Skeletal muscle satellite cell (primary cell): ENCODE data around the gene RPS6KA4.

Experiments
- H3K27me3 ChIP-seq: 2 replicates; pipeline ENCODE4 v1.7.0; 2013; ENCODE audit warnings: low read length; ENCODE audit not compliant: control insufficient read depth, insufficient read depth
- H3K36me3 ChIP-seq: 2 replicates; pipeline ENCODE4 v1.7.0; 2013; ENCODE audit warnings: mild to moderate bottlenecking, control low read depth, low read length; ENCODE audit not compliant: insufficient read depth
- H3K4me1 ChIP-seq: 2 replicates; pipeline ENCODE4 v1.7.0; 2013; ENCODE audit warnings: low read length; ENCODE audit not compliant: control insufficient read depth, insufficient read depth
- H3K4me2 ChIP-seq: 2 replicates; pipeline ENCODE4 v1.7.0; 2013; ENCODE audit warnings: mild to moderate bottlenecking, low read length
- H3K4me3 ChIP-seq: 2 replicates; pipeline ENCODE4 v1.7.0; 2013; ENCODE audit warnings: low read length
- H3K9ac ChIP-seq: 2 replicates; pipeline ENCODE4 v1.7.0; 2013; ENCODE audit warnings: mild to moderate bottlenecking, low read depth, low read length, moderate library complexity
- H3K9me3 ChIP-seq: replicated peaks from 2 replicates; pipeline ENCODE4 v1.7.0; 2013; ENCODE audit warnings: mild to moderate bottlenecking, control low read depth, low read length

RPS6KA4 gene

DNA sequence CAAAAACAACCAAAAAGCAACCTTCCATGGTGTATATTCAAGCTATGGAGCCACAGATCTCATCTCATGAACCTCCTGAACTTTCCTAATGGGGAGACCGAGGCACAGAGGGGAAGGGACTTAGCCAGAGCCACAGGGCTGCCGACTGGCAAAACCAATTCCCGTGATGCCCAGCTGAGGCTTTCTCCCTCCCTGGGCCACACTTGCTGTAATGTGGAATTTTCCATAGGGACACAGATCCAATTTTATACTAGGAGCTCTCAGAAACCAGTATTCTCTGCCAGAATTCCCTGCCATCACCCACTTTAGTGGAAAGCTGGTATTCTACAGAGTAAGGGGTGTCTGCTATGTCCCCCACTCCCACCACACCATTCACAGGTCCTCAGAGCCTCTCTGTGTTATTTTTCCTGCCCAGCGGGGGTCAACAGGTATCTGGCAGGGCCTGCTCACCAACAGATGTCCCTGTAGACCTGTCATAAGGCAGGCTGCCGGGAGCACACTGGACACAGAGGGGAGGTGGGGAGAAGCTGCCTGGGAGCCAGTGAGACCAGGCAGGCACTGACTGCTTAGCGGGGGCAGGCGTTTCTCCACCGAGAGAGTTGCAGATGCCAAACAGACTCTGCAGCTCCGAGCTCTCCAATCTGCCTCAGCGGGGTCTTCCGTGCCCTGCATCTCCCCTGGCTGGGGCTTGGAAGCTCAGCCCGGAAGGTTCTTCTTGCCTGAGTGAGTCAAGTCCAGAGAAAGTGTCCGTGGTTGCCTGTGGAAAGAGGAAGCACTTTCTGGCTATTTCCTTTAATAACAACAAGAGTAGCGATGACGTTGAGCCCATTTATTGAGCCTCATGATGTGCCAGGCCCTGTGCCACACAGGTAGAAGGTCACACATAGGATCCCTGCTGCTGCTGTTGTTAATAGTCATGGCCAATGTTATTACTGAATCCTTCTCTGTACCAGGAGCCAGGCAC lies 26.3 kb downstream of the RPS6KA4 start:
- no peak overlapping the region for H3K4me2 ChIP-seq
- H3K4me3 ChIP-seq = no peak overlapping the region
- H3K27me3 ChIP-seq = peaks cover 66% of the 10 kb centered on the region
- no peaks in the 10 kb centered on the region for H3K9me3 ChIP-seq
- no peaks in the 10 kb centered on the region for H3K36me3 ChIP-seq
- no peak overlapping the region for H3K9ac ChIP-seq
- no peaks in the 10 kb centered on the region for H3K4me1 ChIP-seq

DNA sequence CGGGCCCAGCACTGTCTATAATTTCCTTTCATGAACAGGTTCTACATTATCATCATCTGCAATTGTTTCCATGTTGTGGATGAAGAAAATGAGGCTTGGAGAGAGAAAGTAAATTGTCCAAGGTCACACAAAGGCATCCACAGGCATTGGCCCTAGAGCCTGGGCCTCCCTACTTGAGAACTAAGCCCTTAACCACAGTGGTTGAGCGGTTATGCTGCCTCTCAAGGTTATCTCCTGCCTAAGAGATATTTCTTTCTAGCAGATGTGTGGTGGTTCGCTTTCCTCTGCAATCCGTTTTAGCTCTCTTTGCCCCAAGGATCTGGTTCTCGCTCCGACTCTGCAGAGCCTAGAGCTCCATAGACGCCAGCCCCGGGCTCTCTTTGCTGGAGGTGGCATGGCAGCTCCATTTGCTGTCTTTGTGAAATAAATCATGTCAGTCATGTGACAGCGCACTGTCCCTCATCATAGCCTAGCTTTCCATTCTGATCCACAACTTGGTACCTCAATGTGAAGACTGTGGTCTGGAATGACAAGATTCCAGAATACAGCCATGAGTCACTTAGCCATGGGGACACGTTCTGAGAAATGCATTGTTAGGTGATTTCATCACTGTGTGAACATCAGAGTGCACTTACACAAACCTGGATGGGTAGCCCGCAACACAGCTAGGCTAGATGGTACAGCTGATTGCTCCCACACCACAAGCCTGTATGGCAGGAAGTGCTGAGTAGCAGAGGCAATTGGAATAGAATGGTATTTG lies 27.2 kb downstream of the RPS6KA4 start:
- Histone ChIP-seq H3K4me2 (no peak overlapping the region), H3K36me3 (no peaks in the 10 kb centered on the region), H3K4me3 (no peak overlapping the region), H3K9ac (no peak overlapping the region), H3K4me1 (no peaks in the 10 kb centered on the region), H3K9me3 (no peaks in the 10 kb centered on the region), H3K27me3 (peaks cover 72% of the 10 kb centered on the region)

DNA sequence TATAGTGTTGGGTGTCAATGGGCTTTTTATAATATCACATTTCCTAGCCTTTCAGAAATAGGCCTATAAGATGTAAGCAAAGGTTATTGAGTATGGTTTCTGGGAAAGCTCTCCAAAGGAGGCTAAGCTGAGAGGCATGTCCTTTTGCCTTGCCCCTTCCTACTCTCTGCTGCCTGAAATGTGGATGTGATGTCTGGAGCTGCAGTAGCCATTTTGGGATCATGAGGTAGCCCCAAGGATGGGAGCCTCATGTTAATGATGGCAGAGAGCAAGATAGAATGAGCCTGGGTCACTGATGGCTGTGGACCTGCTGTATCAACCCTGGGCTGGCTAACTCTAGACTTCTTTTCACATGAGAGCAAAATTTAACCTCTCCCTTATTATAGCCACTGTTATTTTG lies 29.0 kb downstream of the RPS6KA4 start:
- Histone ChIP-seq H3K27me3 (peaks cover 72% of the 10 kb centered on the region), H3K4me1 (no peaks in the 10 kb centered on the region), H3K9ac (no peak overlapping the region), H3K9me3 (no peaks in the 10 kb centered on the region), H3K36me3 (no peaks in the 10 kb centered on the region), H3K4me3 (no peak overlapping the region), H3K4me2 (no peak overlapping the region)

DNA sequence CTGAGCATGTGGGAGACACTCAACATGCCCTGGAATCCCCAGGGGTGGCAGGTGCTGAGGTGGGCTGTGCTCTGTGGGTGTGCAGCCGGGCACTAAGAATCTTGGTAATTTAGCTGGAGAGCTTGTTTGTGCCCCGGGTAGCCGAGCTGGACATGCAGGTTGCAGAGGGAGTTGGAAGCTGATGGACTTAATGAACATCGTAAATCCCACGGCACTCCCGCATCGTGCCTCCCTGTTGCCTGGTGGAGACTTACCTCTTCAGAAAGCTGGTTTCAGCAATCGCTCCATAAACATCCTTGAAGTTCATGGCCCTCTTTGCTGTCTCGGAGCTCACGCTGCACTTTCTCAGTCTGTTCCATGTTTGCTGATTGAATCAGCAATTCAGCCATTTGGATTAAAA lies 29.9 kb downstream of the RPS6KA4 start:
- H3K27me3 ChIP-seq = peaks cover 69% of the 10 kb centered on the region
- no peak overlapping the region for H3K9ac ChIP-seq
- no peak overlapping the region for H3K4me2 ChIP-seq
- no peaks in the 10 kb centered on the region for H3K9me3 ChIP-seq
- no peaks in the 10 kb centered on the region for H3K4me1 ChIP-seq
- no peak overlapping the region for H3K4me3 ChIP-seq
- no peaks in the 10 kb centered on the region for H3K36me3 ChIP-seq

DNA sequence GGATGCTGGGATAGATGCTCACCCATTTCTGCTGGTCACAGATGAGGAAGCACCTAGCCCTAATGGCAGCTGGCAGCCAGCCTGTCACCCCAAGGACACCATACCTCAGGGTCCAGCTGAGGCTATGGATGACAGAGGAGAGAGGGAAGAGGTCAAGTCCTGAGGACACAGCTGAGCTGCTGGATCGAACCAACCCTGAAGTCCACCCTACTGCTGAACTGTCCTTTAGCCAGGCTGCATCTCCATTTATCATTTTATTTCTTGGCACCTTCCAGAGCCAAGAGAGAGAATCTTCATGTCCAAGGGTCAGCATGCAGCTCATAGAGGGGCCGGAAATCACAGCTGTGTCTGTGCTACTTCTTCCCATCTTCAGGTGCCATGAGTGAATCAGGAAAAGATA lies 30.9 kb downstream of the RPS6KA4 start:
- Histone ChIP-seq H3K4me3 (no peak overlapping the region), H3K27me3 (peaks cover 64% of the 10 kb centered on the region), H3K36me3 (no peaks in the 10 kb centered on the region), H3K9ac (no peak overlapping the region), H3K9me3 (no peaks in the 10 kb centered on the region), H3K4me2 (no peak overlapping the region), H3K4me1 (no peaks in the 10 kb centered on the region)

DNA sequence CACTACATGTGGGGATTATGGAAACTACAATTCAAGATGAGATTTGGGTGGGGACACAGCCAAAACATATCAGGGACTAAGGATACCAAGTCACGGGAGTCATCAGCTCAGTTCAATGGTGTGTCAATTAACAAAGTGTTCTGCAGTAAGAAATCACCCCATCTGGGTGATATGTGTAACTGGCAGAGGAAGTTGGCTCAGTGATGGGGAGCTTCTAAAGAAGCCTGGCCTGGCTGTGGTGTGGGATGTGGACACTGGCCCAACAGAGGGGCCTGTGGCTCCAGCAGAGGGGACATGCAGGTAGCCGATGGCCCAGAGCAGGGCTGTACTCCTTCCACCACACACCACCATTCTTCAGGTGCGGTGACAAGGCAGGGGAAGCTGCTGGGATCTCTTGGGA lies 31.6 kb downstream of the RPS6KA4 start:
- Histone ChIP-seq H3K4me3 (no peak overlapping the region), H3K4me2 (no peak overlapping the region), H3K9me3 (no peaks in the 10 kb centered on the region), H3K27me3 (peaks cover 57% of the 10 kb centered on the region), H3K9ac (no peak overlapping the region), H3K36me3 (no peaks in the 10 kb centered on the region), H3K4me1 (no peaks in the 10 kb centered on the region)

DNA sequence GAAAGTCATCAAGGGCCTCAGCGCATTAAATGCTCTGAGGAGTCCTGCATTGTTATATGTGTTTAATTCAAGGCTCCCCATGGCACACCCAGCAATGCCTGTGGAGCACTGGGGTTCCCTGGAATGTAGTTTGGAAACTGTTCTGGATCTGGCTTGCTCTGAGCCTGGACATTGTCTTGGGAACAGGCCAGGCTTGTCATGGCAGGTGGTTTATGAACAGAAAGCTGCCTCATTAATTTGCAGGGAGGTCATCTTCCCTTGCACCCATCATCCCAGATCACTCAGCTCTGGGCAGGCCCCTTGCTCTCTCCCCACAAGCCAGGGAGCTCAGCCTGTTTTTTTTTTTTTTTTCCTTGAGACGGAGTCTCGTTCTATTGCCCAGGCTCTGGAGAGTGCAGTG lies 32.9 kb downstream of the RPS6KA4 start:
- no peaks in the 10 kb centered on the region for H3K9me3 ChIP-seq
- no peaks in the 10 kb centered on the region for H3K4me1 ChIP-seq
- H3K36me3 ChIP-seq = no peaks in the 10 kb centered on the region
- H3K9ac ChIP-seq = no peak overlapping the region
- no peak overlapping the region for H3K4me3 ChIP-seq
- H3K27me3 ChIP-seq = peaks cover 59% of the 10 kb centered on the region
- no peak overlapping the region for H3K4me2 ChIP-seq

DNA sequence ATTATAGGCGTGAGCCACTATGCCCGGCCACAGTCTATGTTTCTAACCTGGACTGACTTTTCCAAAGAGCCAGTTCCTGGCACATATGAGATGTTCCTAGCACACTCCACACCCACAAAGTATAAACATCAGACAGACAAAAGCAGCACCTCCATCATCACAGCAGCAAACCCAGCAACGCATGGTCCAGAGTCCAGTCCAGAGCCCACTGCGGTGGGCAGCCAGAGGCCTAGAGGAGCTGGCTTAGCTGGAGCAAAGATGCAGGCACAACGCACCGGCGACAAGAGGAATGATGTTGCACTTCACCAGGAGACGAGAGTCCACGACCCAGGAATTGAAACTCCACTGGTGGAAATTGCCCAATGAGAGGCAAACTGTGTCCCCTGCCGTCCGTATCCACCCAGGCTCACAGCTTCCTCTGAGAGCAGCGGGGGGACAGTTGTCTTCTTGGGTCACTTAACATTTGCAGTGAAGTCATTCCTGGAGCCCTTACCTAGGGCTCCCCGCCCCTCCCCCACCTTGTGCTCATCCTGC lies 36.6 kb downstream of the RPS6KA4 start:
- Histone ChIP-seq H3K27me3 (peaks cover 42% of the 10 kb centered on the region), H3K9me3 (no peaks in the 10 kb centered on the region), H3K4me3 (no peak overlapping the region), H3K4me2 (no peak overlapping the region), H3K9ac (no peak overlapping the region), H3K36me3 (no peaks in the 10 kb centered on the region), H3K4me1 (peaks cover 6% of the 10 kb centered on the region)

DNA sequence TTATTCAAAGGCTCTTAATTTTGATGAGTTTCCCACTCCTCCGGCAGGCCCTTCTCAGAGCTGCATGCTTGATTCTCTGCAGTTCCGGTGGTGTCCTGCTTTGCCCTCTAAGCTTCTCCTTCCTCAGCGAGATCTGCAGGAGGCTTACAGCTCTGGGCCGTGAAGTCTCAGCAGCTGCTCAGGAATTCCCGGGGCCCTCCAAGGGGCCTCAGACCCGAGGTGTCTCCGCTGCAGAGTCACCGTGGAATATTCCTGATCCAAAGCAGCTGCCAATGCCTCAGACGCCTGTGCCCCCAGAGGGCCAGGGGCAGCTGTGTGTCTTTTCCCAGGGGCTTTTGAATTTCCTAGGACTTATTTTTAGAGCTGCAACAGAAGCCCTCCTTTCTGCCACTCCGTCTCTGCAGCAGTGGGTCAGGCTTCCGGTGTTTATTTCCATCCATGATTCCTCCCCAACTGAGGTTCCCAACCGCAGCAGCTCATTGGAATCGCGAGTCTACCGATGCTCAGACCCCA lies 37.2 kb downstream of the RPS6KA4 start:
- H3K27me3 ChIP-seq = peaks cover 45% of the 10 kb centered on the region
- no peaks in the 10 kb centered on the region for H3K36me3 ChIP-seq
- peaks cover 6% of the 10 kb centered on the region for H3K4me1 ChIP-seq
- no peaks in the 10 kb centered on the region for H3K9me3 ChIP-seq
- no peak overlapping the region for H3K4me3 ChIP-seq
- no peak overlapping the region for H3K9ac ChIP-seq
- H3K4me2 ChIP-seq = peak overlapping the region; percentile 35

DNA sequence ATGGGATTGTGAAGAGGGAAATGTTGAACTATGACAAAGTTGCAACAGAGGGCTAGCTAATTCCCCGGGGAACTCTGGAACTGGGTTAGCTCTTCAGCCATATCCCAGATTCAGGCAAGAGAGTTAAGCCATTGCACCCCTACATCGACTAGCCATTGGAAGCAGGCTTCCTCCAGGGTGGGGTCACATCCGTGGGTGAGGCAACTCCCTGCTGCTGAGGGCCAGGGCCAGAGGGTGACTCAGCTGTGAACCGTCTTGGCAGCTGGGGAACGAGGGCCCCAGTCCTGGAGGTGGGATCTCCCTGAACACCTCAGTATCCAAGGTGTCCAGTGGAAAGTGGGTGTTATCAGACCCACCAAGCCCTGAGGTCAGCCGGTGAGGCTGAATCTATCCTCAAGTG lies 41.1 kb downstream of the RPS6KA4 start:
- H3K9ac ChIP-seq = no peak overlapping the region
- no peak overlapping the region for H3K4me2 ChIP-seq
- H3K9me3 ChIP-seq = no peaks in the 10 kb centered on the region
- H3K4me3 ChIP-seq = no peak overlapping the region
- peaks cover 59% of the 10 kb centered on the region for H3K27me3 ChIP-seq
- H3K36me3 ChIP-seq = no peaks in the 10 kb centered on the region
- peaks cover 6% of the 10 kb centered on the region for H3K4me1 ChIP-seq

DNA sequence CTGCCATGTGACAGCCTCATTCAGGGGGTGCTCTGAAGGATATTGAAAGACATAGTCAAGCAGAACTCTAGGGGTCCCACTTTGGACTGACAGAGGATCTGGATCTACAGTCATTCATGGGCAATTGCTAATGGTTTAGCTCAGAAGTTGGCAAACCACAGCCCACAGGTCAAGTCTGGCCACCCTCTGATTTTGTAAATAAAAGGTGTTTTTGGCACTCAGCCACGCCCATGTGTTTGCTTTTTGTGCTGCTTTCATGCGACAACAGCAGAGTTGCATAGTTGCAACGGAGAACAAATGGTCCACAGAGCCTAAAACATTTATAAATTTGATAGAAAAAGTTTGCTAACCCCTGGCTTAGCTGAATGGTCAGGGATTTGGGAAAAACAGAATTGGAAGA lies 41.7 kb downstream of the RPS6KA4 start:
- peaks cover 6% of the 10 kb centered on the region for H3K4me1 ChIP-seq
- H3K4me2 ChIP-seq = no peak overlapping the region
- no peaks in the 10 kb centered on the region for H3K36me3 ChIP-seq
- H3K9me3 ChIP-seq = no peaks in the 10 kb centered on the region
- peaks cover 57% of the 10 kb centered on the region for H3K27me3 ChIP-seq
- H3K9ac ChIP-seq = no peak overlapping the region
- H3K4me3 ChIP-seq = no peak overlapping the region
